Stimulated activated effector memory CD8-positive, alpha-beta T cell treated with anti-CD3 and anti-CD28 coated beads, Interleukin-12 subunit alpha, Interleukin-12 subunit beta, amount 100 ng/mL, for 72 hours (primary cell): ENCODE measurements around the gene GLOD4.
"Not testable (repeated sequence)": the region's sequence is repeated elsewhere in the genome, so short reads cannot be mapped to it uniquely, and the experiment has no call there.

ENCODE experiments used
- ATAC-seq: fragments of 150-1000 bp; cut with Tn5 transposase; 2 replicates; pipeline ENCODE4 v1.10.0; 2021
- DNase-seq, 2 donors: peaks; one replicate each; pipeline ENCODE4 v3.0.0; 2021 to 2022; ENCODE audit warnings: low spot score in 2 of 2
- H3K27ac Mint-ChIP-seq: one replicate; pipeline ENCODE4 v1.8.0; 2022; ENCODE audit warnings: mild to moderate bottlenecking, mixed read lengths
- H3K36me3 Mint-ChIP-seq: one replicate; pipeline ENCODE4 v1.8.0; 2022; ENCODE audit warnings: mild to moderate bottlenecking, mixed read lengths
- H3K4me1 Mint-ChIP-seq: one replicate; pipeline ENCODE4 v1.8.0; 2022; ENCODE audit warnings: mixed read lengths
- H3K4me3 Mint-ChIP-seq: one replicate; pipeline ENCODE4 v1.8.0; 2022; ENCODE audit warnings: mild to moderate bottlenecking, mixed read lengths
- H3K9me3 Mint-ChIP-seq: one replicate; pipeline ENCODE4 v1.8.0; 2022; ENCODE audit warnings: mixed read lengths

GLOD4 gene

GRCh38 chr17:806781-807522 lies 24.9 kb upstream of the GLOD4 start:
- H3K4me1 Mint-ChIP-seq, result no peaks in the 10 kb centered on the region
- H3K36me3 Mint-ChIP-seq, result no peaks in the 10 kb centered on the region
- H3K27ac Mint-ChIP-seq, result no peak overlapping the region
- H3K9me3 Mint-ChIP-seq, result no peaks in the 10 kb centered on the region
- ATAC-seq (no peak), DNase-seq (no peak)
- H3K4me3 Mint-ChIP-seq, result no peak overlapping the region

- ATAC-seq (no peak), DNase-seq (no peak)
- Mint-ChIP-seq H3K4me1 (no peaks in the 10 kb centered on the region), H3K4me3 (no peak overlapping the region), H3K27ac (no peak overlapping the region), H3K36me3 (no peaks in the 10 kb centered on the region), H3K9me3 (no peaks in the 10 kb centered on the region)
Observed at GRCh38 chr17:806346-806745, 24.3 kb upstream of the GLOD4 start.

DNA sequence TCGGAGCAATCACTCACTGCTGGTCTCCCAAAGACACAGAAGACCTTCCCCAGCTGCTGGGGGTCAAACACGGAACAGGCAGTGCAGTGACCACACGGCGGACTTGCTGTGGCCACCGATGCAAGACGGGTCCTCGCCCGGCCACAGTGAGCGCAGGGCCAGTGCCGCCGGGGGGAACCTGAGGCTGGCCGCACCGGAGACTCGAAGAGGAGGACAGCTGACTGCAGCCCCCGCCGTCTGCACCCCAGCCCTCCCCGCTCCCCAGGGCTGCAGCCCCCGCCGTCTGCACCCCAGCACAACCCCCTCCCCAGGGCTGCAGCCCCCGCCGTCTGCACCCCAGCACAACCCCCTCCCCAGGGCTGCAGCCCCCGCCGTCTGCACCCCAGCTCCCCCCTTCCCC lies 23.8 kb upstream of the GLOD4 start:
- not testable (repeated sequence) for H3K27ac Mint-ChIP-seq, H3K4me3 Mint-ChIP-seq, H3K9me3 Mint-ChIP-seq, DNase-seq, ATAC-seq, H3K4me1 Mint-ChIP-seq, H3K36me3 Mint-ChIP-seq

GRCh38 chr17:804541-805435 lies 22.7 kb upstream of the GLOD4 start:
- Mint-ChIP-seq H3K9me3 (no peaks in the 10 kb centered on the region), H3K27ac (no peak overlapping the region), H3K4me1 (no peaks in the 10 kb centered on the region), H3K4me3 (no peak overlapping the region), H3K36me3 (no peaks in the 10 kb centered on the region)
- ATAC-seq, result no peak
- DNase-seq, result no peak

- no peak for DNase-seq
- Mint-ChIP-seq H3K4me3 (no peak overlapping the region), H3K27ac (no peak overlapping the region), H3K9me3 (no peaks in the 10 kb centered on the region), H3K36me3 (no peaks in the 10 kb centered on the region), H3K4me1 (no peaks in the 10 kb centered on the region)
- ATAC-seq, result no peak
Observed at GRCh38 chr17:802901-803881, 21.1 kb upstream of the GLOD4 start.

DNA sequence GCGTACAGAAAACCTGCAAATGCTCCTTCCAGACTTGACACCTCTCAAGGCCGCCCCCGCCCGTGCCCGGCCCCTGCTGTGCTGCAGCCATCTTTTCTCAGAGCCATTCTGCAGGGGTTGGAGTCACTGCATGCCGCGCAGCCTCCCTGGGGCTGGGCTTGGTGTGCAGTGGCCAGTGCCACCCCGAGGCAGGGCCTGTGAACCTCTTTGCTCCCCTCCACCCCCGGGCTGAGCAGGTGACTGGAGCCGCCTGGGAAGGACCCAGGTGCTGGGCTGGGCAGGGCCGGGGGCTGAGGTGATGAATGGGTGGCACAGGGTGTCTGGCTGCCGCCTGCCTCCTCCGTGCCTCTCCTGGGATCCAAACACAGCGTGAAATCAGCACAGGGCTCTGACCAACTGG lies 20.4 kb upstream of the GLOD4 start:
- DNase-seq (no peak), ATAC-seq (no peak)
- no peak overlapping the region for H3K4me3 Mint-ChIP-seq
- H3K4me1 Mint-ChIP-seq, result no peaks in the 10 kb centered on the region
- H3K27ac Mint-ChIP-seq, result no peak overlapping the region
- H3K36me3 Mint-ChIP-seq, result no peaks in the 10 kb centered on the region
- no peaks in the 10 kb centered on the region for H3K9me3 Mint-ChIP-seq

DNA sequence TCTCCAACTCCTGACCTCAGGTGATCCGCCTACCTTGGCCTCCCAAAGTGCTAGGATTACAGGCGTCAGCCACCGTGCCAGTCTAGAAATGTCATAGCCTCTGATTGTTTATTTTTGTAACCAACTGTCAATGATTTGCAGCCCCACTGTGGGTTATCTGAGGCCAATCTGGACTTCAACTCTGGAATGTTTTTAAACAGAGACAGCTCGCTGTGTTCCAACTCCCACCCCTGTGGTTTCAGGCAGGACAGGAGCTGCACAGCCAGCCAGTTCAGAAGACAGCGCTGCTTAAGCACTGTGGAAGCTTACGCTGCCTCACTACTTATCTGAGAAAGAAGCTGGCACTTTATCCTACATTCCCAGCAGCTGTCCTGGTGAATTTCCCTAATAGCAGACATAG lies 19.6 kb upstream of the GLOD4 start:
- Mint-ChIP-seq H3K36me3 (no peaks in the 10 kb centered on the region), H3K27ac (no peak overlapping the region), H3K4me3 (no peak overlapping the region), H3K9me3 (no peaks in the 10 kb centered on the region), H3K4me1 (no peaks in the 10 kb centered on the region)
- no peak for ATAC-seq
- DNase-seq, result no peak

GRCh38 chr17:800446-801242 lies 18.6 kb upstream of the GLOD4 start:
- H3K36me3 Mint-ChIP-seq, result no peaks in the 10 kb centered on the region

DNA sequence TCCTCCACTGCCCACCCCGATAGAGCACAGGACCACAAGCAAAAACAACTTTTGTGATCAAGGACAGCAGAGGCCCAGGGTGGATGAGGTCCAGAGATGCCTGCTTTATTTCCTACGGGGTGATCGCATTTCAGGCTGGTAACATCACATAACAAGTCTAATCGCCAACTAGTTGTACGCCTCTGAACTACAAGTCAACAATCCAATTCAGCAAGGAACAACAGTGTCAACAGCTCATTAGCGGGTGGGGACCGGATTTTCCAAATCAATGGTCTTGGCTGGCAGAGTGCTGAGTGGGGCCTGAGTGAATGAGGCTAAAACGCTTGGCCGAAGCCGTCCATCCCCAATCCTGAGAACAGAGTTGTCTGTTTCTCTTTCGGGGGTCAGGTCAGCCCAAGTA lies 17.2 kb upstream of the GLOD4 start:
- Mint-ChIP-seq H3K27ac (no peak overlapping the region), H3K36me3 (no peaks in the 10 kb centered on the region), H3K4me3 (no peak overlapping the region), H3K4me1 (peaks cover 6% of the 10 kb centered on the region), H3K9me3 (no peaks in the 10 kb centered on the region)
- no peak for ATAC-seq
- no peak for DNase-seq

More at GRCh38 chr17:800446-801242, 18.6 kb upstream of the GLOD4 start:
- ATAC-seq, result no peak
- Mint-ChIP-seq H3K9me3 (no peaks in the 10 kb centered on the region), H3K27ac (no peak overlapping the region), H3K4me3 (no peak overlapping the region), H3K4me1 (no peaks in the 10 kb centered on the region)
- DNase-seq, result no peak

DNA sequence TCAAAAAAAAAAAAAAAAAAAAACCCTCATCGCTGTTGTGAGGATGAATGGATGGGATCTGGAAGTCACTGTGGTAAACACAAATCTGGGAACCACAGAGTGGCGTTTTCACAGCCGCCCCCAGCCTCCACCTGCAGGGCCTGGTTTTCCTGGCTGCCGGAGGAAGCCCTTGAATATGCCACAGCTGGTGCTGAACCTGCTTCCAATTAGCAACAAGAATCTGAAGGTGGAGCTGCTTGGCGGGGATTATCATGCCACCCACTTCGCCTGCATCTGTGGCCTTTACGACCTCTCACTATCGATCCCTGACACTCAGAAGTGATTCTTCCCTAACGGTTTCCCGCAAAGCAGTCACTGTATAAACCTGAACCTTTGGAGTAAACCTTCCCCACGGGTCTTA lies 16.2 kb upstream of the GLOD4 start:
- Mint-ChIP-seq H3K27ac (no peak overlapping the region), H3K36me3 (no peaks in the 10 kb centered on the region), H3K4me1 (peaks cover 6% of the 10 kb centered on the region)

GRCh38 chr17:797236-797840 lies 15.3 kb upstream of the GLOD4 start:
- H3K36me3 Mint-ChIP-seq, result peaks cover 7% of the 10 kb centered on the region
- no peak overlapping the region for H3K27ac Mint-ChIP-seq
- H3K4me1 Mint-ChIP-seq, result peaks cover 6% of the 10 kb centered on the region
- no peaks in the 10 kb centered on the region for H3K9me3 Mint-ChIP-seq
- ATAC-seq (no peak), DNase-seq (no peak)
- no peak overlapping the region for H3K4me3 Mint-ChIP-seq

More for the DNA sequence above, 16.2 kb upstream of the GLOD4 start:
- DNase-seq (no peak), ATAC-seq (no peak)
- no peak overlapping the region for H3K4me3 Mint-ChIP-seq
- no peaks in the 10 kb centered on the region for H3K9me3 Mint-ChIP-seq

GRCh38 chr17:796609-797008 lies 14.5 kb upstream of the GLOD4 start:
- ATAC-seq (no peak), DNase-seq (no peak)
- no peak overlapping the region for H3K4me3 Mint-ChIP-seq
- peaks cover 6% of the 10 kb centered on the region for H3K4me1 Mint-ChIP-seq
- H3K9me3 Mint-ChIP-seq, result no peaks in the 10 kb centered on the region
- peaks cover 10% of the 10 kb centered on the region for H3K36me3 Mint-ChIP-seq
- H3K27ac Mint-ChIP-seq, result no peak overlapping the region

DNA sequence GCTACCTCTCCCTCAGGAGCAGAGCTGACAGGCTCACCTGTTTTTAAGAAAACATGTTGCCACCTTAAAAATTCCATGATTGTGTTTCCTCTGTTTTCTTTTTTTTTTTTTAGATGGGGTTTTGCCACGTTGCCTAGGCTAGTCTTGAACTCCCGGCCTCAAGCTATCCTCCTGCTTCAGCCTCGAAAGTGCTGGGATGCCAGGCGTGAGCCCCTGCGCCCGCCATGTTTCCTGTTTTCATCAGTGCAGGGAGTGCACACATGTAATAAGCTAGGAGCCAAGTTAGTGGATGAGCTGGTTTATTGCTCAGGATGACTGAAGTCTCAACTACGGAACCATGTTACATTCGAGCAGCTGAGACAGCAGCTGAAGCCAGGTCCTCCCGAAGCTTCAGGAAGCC lies 13.6 kb upstream of the GLOD4 start:
- H3K36me3 Mint-ChIP-seq, result peaks cover 19% of the 10 kb centered on the region
- H3K4me1 Mint-ChIP-seq, result peaks cover 11% of the 10 kb centered on the region
- DNase-seq (no peak), ATAC-seq (no peak)
- no peaks in the 10 kb centered on the region for H3K9me3 Mint-ChIP-seq
- no peak overlapping the region for H3K4me3 Mint-ChIP-seq
- H3K27ac Mint-ChIP-seq, result no peak overlapping the region

DNA sequence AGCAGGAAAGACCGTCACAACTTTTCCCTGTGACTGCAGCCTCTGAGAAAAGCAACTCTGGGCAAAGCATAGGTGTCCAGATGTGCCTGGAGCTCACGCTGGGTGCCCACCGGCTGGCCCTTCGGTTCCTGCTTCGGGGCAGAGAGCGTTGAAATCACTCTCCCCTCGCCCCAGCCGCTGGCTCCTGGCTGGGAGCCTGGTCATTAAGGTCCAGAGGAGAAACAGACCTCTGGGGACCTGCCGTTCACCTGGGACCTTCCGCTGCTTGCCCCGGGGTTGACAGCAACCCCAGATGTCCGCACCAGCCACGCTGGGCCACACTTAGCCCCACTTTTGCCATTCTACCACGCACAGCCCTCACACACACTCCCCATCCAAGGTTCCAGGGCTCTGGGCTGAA lies 13.2 kb upstream of the GLOD4 start:
- Mint-ChIP-seq H3K36me3 (peaks cover 22% of the 10 kb centered on the region), H3K4me1 (peaks cover 11% of the 10 kb centered on the region), H3K9me3 (no peaks in the 10 kb centered on the region), H3K27ac (no peak overlapping the region), H3K4me3 (no peak overlapping the region)
- DNase-seq, result no peak
- ATAC-seq, result no peak
